AG08395 (cell line): ENCODE data around the gene VAT1L.
"Not testable (repeated sequence)": the region's sequence is repeated elsewhere in the genome, so short reads cannot be mapped to it uniquely, and the experiment has no call there.

ENCODE experiments used
- DNase-seq: peaks from one replicate; pipeline ENCODE4 v3.0.0; 2012; ENCODE audit warnings: mixed read lengths, low spot score

The VAT1L gene

DNA sequence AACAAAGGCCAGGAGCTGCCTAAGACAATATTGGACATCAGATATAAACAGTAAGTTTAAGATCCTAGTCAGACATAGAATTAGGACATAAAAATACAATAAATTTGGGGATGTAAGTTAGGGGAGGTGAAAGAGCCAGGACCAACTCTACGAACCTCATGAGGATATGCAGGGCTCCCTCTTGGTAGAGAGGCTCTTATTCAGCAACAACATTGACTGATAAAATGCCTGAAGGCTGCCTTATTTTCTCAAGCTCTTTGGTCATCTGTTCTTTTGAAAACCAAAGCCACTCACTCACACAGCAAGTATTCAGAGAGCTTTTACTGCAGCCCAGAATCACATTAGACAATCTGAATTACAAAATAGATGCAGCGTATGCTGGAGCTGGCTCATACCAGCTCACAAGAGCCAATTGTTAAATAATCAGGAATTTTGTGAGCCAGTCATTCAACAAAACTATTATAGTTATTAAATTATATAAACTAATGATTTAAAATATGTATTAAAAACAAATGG is 125.4 kb downstream of the VAT1L start:
- DNase-seq: no peak

DNA sequence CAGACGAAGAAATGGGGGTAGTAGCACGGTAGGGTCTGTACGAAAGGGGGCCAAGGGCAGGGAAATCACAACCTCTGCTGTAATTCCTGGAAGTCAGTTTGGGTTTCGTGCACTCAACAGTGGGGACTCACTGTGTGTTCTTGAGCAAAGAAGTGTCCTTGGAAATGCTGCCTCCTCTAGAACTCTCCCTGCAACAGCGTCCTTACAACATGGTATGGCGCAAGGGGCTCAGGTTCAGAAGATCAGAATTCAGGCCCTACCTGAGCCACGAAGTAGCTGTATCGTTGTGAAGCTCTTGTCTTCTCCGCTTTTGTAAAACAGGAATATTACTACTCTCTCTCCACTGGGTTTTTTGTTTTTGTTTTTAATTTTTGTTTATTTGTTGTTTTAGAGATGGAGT is 127.7 kb downstream of the VAT1L start:
- DNase-seq: no peak

DNA sequence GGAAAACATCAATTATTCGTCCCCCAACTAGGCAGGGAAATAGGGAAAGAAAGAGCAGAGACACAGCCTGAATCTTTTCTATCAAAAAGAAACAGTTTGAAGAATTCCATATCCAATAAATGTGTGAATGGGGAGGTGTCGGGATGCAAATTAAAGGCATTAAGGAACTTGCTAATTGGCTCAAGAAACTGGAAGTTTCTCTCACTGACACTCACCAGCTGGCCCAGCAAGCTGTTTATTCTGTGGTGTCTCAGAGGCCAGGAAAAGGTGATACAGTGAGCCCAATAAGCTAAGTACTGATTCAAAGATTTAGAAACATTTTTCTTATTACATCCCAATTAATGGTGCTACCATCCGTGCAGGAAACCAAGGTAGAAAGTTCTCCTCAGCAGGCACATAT is 129.6 kb downstream of the VAT1L start:
- DNase-seq: no peak

DNA sequence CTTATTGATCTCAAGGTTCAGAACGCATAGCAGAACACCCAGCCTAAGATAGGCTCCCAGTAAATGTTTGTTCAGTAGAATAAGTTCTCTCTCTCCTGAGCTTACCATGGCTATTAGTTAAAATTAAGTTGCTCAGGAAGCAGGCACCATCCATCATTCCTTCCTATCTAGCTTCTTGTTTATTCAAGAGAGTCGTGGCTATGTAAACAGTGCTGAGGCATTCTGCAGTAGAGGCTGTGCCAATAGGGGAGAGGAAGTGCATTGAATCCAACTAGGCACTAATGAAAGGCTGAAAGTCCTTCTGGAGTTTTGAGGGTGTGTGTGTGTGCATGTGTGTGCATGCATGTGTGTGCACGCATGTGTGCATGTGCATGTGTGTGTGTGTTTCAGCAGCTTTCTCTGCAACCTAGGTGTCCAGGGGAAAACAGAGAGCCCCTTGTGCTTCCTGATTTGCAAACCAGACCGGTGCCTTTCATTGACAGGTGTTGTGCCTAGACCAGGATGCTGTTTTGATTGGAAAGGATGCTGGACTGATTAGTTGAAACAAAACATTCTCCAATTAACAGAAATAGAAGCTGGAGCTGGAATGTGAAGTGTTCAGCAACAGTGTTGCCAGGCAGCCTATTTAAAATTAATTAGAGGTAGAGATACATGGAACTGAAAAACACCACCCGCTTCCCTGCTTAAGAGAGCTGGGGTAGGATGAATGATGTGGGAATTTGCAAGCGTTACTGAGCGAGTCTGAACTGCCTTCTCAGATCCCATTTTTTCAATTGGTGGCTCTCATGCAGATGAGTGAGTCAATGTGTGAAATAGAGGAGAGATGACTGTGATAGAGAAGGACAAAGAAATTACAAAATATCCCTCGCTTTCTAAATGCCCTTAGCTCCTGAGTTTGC is 130.7 kb downstream of the VAT1L start:
- DNase-seq: no peak

DNA sequence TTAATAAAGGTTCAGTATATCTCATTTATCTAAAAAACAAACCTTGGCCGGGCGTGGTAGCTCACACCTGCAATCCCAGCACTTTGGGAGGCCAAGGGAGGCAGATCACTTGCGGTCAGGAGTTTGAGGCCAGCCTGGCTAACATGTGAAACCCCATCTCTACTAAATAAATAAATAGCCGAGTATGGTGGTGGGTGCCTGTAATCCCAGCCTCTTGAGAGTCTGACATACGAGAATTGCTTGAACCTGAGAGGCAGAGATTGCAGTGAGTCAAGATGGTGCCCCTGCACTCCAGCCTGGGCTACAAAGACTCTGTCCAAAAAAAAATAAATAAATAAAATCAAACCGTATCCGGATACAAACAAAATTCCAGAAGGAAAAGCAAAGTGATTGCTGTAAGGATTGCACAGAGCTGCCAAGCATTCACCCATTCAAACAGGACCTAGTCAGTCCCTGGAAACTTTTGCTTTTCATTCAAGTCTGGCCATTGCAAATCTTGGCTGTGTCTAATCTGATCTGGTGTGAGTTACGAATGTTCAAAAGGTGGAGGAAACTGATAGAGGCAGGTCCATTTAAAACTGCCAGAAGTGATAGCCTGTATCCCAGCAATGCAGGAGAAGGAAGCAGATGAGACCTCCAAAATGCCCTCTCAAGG is 131.5 kb downstream of the VAT1L start:
- DNase-seq: no peak

DNA sequence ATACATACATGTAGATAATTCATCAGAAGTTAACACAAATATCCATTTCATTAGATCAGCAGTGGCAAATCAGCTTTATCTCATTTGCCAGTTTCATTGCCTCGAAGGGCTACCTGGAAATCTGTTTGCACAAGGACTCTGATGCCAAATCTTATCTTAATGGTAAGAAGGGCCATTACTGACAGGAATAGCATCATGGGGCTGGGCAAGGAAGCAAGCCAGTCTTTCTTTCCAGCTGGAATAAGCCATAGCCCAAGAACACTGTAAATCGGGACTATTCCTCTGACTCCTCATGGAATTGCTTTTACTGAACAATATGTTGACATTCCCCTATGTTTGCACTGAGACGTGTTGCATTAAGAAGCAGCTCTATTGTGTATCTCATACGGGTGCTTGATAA is 132.6 kb downstream of the VAT1L start:
- no peak for DNase-seq

DNA sequence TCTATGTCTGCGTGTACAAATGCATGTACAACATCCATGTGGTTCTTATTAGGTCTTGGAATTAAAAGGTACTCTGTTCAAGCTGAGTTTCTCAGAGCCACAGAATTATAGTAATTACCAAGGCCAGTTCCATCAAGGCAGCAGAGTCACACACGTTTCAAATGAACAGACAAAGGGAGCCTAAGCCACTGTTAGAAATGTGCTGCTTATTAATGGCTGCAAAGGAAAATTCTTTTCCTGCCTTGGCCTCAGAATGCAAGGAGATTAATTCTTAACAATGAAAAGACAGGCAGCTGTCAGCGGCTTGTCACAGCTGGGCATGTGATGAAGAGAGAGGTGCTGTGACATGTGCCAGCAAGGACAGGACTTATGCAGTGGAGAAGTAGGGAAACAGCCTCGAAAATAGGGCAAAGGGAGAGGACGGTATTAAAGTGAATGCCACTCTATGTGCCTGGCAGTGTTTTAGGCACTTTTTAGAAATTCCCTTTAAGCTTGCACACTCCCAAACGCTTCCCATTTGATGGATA is 133.9 kb downstream of the VAT1L start:
- no peak for DNase-seq

DNA sequence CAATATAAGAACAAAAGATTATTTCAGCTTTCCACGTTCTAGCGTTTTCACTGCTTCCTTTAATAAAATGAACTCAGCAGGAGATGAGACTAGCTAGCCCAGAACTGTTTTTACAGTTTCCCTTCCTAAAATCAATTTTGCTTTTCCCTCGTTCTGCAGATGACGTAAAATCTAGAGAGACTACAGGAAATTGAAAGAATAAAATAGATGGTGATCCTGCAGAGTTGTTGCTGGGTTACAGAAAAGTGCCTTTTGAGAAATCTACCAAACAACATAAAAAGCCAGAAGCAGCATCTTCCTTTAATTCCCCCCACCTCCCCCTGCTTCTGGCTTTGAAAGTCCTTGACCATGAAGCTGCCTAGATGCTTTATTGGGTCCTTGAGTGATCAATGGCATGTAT is 137.2 kb downstream of the VAT1L start:
- no peak for DNase-seq

DNA sequence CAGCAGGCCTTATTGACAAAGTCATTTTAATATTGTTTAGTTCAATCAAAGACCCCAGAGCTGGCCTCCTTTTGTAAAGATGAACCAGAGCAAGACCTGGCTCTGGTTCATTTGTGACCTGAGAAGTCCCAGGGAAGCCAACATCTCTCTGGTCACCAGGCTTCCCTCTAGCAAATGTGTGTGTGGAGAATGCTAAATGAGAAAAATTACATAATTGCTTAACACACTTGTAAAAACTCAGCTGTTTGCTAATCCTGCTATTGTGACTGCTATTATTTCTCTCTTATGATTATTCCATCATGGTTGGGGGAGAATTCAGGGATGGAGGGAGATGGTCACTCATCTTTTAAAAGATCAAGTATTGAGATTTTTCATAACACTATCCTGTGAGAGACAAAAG is 139.7 kb downstream of the VAT1L start:
- no peak for DNase-seq

DNA sequence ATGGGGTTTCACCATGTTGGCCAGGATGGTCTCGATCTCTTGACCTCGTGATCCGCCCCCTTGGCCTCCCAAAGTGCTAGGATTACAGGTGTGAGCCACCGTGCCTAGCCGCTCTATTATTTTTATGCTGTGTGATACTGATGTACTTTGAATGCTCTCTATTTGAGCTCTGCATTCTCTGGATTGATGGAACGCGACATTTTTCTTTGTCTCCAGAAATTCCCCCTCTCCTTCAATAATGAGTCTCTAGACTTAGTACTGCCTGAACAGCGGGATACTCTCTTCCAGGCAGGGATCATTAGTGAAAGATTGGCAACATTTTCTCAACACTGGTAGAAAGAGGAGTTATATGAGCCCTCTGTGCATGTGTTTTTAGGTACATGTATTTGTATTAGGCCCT is 140.6 kb downstream of the VAT1L start:
- no peak for DNase-seq

DNA sequence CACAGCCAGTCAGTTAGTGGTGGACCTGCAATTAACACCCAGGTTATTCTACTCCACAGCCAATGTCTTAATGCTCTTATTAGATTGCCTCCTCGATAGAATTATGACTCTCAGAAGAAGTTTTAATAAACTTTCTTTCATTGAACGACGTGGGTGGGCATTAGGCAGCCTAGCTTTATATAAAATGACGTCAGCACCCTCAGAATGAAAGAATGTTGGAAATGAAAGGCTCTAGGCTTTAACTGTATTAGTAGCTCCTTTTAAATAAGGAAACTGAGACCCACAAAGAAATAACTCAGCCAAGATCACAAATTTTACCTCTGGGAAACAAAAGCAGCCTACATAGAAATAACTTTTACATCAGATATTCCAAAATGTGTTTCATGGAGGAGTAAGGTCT is 142.7 kb downstream of the VAT1L start:
- DNase-seq: no peak

DNA sequence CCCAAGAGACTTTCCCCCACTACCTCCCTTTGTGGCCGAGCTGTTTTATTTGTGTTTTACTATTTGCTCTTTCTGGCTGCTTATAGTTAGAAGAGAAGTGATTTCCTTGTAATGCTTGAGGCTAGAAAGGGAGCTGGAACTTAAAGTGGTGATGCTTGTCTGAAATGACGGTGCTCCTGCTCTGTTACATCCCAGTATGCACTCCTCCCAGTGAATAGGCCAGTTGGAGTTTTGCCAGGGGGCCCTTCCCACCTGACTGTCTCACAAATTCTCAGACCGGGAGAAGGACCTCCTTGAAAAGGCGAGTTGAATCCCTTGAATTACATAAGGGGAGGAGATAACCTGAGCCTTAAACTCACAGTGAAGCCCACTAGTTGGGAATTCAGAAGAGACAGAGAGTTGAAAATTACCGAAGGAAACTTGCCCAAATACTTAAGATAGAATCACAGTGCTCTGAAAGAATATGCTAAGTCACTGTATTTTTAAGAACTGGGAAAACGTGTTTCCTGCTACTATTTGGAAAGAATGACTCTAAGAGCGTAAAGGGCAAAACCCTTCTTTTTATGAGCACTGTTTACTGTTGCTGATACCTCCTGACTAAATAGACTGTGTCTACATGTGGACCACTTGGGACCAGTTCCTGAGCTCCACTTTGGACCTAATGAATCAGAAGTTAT is 149.2 kb downstream of the VAT1L start:
- no peak for DNase-seq

DNA sequence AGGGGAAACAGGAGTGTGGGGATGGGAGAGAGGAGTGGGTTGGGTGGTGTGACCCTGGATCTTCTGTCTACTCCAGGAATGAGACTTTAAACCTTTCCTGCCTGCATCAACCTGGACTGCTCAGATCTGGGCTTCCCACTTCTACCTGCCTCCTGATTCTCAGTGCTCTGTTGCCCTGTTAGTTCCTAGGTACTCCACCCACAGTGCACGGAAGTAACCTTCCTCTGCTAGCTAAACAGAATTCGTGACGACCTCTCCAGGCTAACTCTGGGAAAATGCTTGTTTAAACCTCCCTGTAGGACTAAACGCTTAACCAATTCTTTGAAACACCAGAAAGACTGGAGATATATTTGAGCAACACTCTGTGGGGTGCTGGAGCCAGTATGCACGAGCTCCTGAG is 150.5 kb downstream of the VAT1L start:
- no peak for DNase-seq

DNA sequence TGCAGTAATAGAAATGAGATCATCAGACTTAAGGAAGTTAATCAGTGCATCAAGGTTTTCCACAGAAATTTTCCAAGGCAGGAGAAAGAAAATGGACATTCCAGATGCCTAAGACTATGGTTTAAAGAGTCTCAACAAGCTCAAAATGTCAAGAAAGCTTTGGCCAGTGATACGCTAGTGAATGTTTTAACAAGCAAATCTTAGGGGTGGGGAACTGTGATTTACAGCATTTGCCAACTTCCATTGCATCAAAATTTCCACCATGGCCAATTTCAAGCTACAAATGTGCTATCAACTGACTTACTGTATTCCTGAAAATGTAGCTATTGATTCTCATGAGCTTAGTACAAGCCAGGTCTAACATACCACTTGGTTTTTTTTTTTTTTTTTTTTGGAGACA is 151.6 kb downstream of the VAT1L start:
- DNase-seq: no peak

DNA sequence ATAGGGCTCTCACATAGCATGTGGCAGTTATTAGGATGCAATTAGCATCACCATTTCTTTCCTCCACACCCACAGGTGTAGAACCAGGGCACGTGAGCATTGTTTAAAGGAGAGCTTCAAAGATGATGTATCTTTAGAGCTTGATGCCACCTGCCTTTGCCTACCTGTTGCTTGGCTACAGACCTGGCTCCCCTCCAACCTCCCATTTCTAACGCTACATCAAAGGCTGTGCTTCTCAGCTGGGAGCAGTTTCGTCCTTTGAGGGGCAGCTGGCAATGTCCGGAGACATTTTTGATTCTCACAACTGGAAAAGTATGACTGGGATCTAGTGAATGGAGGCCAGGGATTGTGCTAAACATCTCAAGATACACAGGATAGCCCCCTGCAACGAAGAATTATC is 155.4 kb downstream of the VAT1L start:
- DNase-seq: no peak

DNA sequence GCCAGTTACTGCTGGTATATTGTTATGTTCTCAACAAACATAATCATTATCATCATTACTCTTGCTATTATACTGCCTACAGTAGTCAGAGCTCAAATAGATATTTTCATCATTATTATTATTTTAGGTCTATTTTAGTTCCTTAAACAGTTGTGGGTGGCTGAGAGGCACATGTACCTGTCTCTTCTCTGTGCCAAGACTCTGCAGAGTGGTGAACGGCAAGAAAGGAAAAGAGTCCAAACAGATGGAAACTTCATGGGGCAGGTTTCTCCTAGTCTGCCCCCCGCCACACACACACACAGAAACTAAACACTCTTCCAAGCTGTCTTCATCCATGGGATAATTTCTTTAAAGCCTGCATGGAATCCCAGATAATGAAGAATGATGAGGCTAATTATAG is 156.3 kb downstream of the VAT1L start:
- DNase-seq: no peak

DNA sequence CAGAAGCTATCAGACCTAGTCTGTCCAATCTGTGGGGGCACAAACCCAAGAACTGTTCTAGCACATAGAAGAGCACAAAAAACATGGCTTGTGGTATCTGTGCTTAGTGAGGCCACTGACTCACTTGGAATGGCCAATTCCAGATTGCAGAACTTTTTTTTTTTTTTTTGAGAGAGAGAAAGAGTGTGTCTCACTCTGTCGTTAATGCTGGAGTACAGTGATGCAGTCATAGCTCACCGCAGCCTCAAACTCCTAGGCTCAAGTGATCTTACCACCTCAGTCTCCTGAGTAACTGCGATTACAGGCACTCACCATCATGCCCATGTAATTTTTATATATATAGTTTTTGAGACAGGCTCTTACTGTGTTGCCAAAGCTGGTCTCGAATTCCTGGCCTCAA is 156.8 kb downstream of the VAT1L start:
- DNase-seq: peak; percentile 33

DNA sequence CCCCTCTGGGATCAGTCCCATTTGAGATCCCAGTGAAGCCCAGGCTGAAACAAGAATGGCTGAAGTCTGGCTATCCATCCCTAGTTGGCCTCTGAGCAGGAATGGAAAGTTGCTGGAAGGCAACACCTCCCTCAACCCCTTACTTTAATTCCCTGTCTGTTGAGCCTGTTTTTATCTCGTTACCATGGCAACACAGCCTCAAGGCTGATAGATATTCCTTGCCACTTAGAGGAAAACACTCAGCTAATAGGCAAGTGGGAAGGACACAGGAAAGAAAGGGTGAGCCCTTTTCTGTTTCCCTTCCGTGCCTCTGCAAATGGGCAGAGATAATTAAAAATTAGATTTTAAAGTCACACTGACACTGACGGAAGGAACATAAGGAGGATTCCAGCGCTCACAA is 158.5 kb downstream of the VAT1L start:
- DNase-seq: no peak

DNA sequence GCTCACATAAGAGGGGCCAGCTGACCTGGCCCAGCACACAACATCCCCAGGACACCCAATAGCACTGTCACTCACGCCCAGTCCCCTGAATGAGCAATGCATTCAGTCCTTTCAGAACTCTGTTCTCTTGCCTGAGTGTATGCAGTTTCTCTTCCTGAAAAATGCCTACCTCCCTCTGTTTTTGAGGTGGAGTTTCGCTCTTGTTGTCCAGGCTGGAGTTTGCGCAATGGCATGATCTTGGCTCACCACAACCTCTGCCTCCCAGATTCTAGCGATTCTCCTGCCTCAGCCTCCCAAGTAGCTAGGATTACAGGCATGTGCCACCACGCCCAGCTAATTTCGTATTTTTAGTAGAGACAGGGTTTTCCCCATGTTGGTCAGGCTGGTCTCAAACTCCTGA is 159.2 kb downstream of the VAT1L start:
- not testable (repeated sequence) for DNase-seq

DNA sequence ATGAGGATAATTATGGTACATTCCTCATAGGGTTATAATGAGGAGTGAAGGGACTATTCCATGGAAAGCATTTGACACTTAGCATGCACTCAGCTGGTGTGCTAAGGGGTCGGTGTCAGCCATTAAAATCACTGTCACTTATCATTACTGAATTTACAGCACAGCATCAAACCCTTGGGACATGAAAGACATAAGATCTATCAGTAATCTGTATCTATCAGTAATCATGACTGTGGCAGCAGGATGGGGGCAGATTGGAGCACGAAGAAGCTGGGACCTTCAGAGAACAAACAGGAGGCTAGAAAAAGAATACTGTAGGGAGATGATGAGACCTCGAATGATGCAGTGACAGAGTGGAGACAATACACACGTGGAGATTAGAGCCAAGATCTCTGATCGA is 160.5 kb downstream of the VAT1L start:
- no peak for DNase-seq

DNA sequence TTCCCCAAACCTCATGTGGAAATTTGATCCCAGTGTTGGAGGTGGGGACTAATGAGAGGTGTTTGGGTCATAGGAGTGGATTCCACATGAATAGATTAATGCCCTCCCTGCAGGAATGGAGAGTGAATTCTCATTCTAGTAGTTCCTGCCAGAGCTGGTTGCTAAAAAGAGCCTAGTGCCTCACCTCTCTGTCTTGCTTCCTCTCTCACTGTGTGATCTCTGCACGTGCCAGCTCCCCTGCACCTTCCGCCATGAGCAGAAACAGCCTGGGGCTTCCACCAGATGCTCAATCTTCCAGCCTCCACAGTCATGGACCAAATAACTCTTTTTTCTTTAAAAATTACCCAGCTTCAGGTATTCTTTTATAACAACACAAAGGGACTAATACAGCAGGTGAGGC is 161.1 kb downstream of the VAT1L start:
- no peak for DNase-seq

DNA sequence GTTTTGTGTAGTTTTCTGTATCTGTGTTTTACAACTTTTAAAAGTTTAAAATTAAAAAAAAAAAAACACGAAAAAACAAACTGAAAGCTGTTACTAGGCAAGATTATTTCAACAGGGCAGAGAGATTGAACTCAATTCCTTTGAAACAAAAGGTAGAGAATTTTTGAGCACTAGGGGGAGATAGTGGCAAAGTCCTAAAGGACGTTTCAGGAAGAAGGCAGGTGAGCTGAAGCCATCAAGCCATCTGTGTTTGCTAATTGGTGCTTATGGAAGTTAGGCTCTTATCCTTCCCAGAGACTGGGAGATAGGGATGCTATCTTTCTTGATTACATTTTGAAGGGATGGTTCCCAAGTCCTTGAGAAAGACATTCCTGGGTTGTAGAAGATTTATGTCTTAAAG is 163.4 kb downstream of the VAT1L start:
- DNase-seq: no peak

DNA sequence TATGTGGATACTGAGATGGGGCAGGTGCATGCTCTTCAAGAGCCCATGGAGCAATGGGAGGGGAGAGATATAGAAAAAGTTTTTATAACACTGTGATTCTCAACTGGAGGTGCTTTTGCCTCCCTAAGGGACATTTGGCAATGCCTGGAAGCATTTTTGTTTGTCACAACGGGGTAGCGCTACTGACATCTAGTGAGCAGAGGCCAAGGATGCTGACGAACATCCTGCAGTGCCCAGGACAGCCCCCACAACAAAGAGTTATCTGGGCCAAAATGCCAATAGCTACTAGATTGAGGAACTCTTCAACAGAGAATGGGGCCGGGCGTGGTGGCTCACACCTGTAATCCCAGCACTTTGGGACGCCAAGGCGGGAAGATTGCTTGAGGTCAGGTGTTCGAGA is 166.8 kb downstream of the VAT1L start:
- no peak for DNase-seq
